Bone marrow (tissue), 2 donors: ENCODE results near the gene UNC50.
"Not testable (repeated sequence)": the region's sequence is repeated elsewhere in the genome, so short reads cannot be mapped to it uniquely, and the experiment has no call there.

Source experiments
- DNase-seq, 2 donors: peaks; one replicate each; lab custom pipeline; 2025; lab: John Stamatoyannopoulos, UW

The UNC50 gene

DNA sequence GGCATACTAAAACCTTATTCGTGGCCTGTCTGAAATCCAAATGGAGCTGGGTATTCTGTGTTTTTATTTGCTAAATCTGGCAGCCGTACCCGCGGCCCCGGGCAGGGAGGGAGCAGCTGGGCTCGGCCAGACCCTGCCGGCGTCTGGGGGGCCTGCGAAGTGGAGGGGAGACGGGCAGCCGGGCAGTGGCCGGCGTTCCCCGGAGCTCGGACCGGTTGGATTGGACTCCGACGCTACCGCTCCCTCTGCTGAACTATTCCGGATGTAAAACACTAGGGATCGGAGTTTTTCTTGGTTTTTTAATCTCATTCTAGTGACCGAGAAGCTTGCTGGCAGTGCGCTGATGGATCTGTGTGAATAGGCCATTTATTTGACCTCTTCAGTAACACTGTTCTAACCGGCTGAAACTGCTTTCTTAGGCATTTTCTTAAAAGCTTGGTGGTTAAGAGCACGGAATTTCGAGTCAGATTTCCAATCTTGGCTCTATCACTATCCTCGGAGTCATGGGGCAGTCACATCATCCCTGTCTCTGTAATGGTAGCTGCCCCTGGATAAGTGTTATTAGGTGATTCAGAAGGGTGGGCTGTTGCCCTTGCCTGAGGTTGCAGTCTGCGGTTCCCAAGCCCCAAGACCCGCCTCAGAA, 694 bp downstream of the UNC50 start:
- peak in 1 of 2 donors; percentile 57 for DNase-seq

DNA sequence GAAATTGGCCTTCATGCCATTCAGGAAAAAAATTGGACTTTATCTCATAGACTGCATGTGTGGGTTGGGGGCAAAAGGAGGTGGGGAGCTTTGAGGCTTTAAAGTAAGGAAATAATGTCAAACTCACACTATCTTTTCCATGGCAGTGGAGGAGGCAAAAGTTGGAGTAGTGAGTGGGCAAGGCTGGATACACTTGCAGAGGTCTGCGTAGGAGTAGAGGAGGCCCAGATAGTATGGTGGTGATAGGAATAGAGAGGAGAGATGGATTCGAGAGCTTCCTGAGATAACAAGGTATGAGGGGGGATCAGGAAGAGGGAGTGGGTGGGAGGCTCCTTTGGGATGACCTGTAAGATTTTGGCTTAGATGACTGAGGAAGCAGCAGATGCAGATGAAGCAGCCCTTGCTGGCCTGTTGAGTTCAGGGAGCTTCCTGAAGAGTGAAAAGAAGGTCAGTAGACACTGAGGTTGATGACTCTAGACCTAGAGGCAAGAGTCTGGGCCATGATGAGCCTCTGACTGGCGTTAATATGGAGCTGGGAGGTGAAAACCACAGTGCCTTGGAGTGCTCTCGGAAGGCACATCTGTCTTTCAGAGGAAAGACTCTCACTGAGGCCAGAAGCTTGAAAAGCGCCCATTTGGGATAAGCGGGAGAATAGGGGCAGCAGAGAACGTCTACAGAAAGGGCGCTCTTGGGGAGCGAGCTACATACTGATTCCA, 5.8 kb downstream of the UNC50 start:
- no peak for DNase-seq

- DNase-seq: no peak
Measured at GRCh38 chr2:98615481-98615880, 7.1 kb downstream of the UNC50 start.

GRCh38 chr2:98617149-98617548, 8.8 kb downstream of the UNC50 start:
- DNase-seq: no peak

DNA sequence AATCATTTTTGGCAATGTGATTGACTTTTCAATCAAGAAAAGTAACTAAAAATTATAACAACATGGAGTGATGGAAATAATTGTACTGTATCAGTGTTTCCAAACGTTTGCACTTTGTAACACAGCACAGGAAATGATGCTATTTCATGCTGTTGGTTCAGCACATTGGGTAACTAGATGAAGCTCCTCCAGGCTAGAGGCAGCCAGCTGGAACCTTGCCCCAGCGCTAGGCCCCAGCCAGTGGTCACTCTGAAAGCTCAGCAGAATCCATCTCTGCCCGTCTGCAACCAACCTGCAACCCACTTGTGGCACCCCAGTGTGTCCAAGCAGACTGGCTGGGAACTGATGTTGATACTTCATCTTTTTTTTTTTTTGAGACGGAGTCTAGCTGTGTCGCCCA, 15.3 kb downstream of the UNC50 start:
- no peak for DNase-seq

GRCh38 chr2:98632351-98632750, 24.0 kb downstream of the UNC50 start:
- DNase-seq: no peak

DNA sequence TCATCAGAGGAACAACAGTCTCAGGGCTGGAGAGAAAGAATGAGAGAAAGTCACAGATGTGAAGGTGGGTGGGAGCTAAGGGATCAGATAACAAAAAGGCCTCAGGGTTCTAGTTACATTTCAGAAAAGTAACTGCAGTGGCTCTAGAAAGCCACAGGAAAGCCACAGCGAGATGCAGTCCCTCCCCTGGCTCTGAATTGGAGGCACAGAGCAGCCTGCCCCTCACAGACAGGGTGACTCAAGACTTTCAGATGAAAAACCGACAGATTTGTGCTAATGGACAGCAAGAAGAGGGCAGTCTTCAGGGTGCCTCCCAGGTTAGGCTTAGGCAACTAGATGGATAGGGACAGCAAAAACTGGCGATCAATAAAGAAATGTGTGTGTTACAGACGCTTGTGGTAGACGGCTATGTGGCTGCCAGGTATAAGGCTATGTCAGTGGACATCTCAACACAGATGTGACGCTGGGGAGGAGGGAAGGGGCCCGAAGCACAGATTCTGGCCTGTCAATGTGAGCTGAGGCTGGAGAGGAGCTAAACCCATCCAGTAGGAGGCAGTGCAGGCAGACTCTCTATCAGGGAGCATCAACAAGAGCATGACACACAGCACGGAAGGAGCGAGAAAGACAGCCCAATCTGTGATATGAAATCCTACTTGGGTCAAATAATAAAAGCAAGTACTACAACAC, 26.2 kb downstream of the UNC50 start:
- DNase-seq: no peak

GRCh38 chr2:98637401-98638147, 29.2 kb downstream of the UNC50 start:
- DNase-seq: no peak

DNA sequence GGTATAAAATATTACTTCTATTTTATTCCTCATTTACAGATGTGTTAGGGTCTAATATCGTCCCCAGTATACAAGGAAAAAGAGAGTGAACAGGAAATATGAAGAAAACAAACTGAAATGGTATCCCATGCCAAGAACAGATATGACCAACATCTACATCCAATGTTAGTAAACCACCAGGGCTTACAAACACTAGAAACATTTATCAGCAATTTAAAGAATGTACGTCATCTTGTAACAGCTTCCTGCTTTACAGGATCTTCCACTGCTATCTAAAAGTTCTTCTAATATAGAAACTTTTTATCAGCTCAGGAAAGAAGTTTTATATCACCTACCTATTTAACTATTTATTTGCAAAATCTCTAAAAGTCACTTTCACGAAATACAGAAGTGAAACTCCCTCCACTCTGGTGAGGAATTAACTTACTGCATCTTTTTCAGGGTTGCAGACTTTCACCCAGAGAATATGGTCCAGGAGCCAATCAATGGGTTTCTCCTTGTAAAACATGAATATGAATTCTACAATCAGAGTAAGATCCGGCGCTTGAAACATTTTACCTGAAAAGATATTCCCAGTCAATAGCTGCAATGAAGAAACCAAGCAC, 35.2 kb downstream of the UNC50 start:
- DNase-seq: no peak

DNA sequence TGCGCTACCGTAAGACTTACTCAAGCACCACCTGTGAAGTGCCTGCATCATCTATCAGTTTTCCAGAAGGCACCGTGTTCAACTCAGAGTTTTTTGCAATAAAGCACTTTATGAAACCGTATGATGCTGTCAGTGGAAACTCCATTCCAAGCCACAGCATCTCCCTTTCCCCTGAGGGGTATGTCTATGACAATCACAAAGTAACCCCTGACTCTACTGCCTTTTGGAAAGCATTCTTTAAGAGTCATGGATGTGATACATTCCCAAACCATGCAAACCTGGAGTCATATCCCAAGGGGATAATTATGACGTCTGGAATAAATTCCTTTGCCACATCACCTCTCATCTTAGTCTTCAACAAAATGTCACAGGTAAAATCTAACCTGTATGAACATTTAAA, 39.2 kb downstream of the UNC50 start:
- DNase-seq: no peak

DNA sequence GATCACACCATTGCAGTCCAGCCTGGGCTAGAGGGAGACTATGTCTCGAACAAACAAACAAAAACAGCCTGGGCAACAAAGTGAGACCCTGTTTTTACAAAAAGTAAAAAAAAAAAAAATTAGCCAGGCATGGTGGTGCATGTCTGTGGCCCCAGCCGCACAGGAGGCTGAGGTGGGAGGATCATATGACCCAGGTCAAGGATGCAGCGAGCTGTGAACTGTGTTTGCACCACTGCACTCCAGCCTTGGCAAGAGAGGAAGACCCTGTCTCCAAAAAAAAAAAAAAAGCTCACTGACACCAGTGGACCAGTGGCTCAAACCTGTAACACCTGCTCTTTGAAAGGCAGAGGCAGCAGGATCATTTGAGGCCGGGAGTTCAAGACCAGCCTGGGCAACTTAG, 40.1 kb downstream of the UNC50 start:
- DNase-seq: no peak

- peak; percentile 41 to 88 for DNase-seq
Measured at GRCh38 chr2:98649135-98649991, 41.0 kb downstream of the UNC50 start.

DNA sequence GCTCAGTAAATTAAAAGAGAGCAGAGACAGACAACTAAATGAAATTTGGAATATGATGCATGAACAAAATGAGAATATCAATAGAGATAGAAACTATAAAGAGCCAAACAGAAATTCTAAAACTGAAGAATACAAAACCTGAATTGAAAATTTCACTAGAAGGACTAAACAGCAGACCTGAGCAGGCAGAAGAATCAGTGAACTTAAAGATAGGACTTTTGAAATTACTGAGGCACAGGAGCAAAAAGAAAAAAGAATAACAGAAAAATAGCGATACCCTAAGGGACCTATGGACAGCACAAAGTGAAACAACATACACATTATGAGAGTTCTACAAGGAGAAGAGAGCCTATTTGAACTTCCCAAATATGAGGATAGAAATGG, 41.6 kb downstream of the UNC50 start:
- no peak for DNase-seq

- DNase-seq: no peak
Measured at GRCh38 chr2:98650998-98651397, 42.6 kb downstream of the UNC50 start.

- peak in 1 of 2 donors; percentile 1 for DNase-seq
Measured at GRCh38 chr2:98654699-98655495, 46.5 kb downstream of the UNC50 start.

DNA sequence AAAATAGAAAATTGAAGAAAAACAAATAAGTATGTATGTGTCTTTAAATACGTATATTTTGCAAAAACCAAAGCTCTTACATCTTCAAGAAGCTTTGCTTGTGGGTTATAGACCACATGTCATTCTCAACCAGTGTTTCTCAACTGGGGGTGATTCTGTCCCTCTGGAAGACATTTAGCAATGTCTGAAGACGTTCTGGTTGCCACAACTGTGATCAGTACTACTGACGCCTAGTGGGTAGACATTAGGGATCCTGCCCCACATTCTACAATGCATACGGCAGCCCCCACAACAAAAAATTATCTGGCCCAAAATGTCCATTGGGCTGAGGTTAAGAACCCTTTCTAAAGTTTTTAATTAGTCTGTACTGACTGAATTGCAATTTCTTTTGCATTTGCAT, 48.4 kb downstream of the UNC50 start:
- no peak for DNase-seq

DNA sequence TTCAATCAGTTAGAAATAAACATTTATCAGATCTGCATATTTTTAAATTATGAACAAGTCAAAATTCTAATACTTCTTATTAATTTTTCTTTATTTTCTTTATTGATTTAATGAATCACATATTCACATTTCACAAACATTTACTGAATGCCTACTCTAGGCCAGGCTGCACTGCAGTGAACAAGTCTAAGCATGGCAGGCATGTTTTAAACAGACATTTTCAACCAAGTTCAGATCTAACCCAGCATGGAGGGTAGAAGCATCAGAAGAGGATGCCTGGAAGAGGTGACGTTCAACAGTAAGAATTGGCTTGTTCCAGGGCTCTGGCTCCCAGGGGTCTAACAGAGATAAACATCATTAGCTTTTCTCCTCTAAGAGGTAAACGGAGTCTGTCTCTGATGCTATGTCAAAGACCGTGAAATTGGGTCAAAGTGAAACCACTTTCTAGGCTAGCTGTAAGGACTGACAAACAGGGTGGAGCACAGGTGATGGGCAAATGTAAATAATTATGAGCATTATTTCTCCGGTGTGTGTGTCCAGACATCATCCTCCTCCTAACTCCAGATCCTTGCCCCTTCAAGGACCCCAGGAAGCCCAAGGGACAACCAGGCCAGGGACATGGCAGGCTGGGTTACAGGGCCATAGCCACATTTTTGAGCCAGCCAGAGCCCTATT, 50.6 kb downstream of the UNC50 start:
- no peak for DNase-seq

GRCh38 chr2:98659491-98659840, 51.1 kb downstream of the UNC50 start:
- not testable (repeated sequence) for DNase-seq

DNA sequence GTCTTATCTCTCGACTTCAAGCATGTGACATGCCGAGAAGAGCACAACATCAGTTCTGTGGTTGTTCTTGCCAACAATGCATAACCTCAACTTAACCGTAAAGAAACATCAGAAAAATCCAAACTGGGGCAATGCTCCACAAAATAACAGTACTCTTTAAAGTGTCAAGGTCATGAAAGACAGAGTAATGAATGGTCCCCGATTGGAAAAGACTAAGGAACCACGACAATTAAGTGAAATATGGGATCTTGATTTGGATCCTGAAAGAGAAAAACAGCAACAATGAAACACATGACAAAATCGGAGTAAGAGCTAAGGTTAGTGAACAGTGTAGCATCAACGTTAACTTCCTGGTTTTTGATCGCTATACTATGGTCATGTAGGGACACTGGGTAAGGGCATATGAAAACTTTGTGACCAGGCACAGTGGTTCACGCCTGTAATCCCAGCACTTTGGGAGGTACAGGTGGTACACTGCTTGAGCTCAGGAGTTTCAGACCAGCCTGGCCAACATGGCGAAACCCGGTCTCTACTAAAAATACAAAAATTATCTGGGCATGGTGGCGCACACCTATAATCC, 55.2 kb downstream of the UNC50 start:
- DNase-seq: no peak

- no peak for DNase-seq
Measured at GRCh38 chr2:98664323-98664722, 55.9 kb downstream of the UNC50 start.
